Neural cell (in vitro differentiated cells): Measurements from ENCODE around the gene TRAPPC6A. TPM values are rescaled to one million over a fixed set of nuclear protein-coding genes. Genes with fewer than 3 reads are reported as not detected.

ENCODE experiments used
- H2AFZ ChIP-seq: fragments of 200-600, 300-800 bp; sonication (generic), shearing (Covaris generic); 2 replicates; pipeline ENCODE4 v1.6.0; 2014; ENCODE audit warnings: low read depth, mild to moderate bottlenecking, antibody characterized with exemption, low read length, moderate library complexity
- H3F3A ChIP-seq: fragments of 200-600 bp; shearing (Covaris generic); 2 replicates; pipeline ENCODE4 v1.6.1; 2016; ENCODE audit warnings: mild to moderate bottlenecking, moderate library complexity, mixed read lengths, antibody characterized with exemption, low read length; ENCODE audit not compliant: insufficient read depth, poor library complexity, severe bottlenecking
- H3K27ac ChIP-seq: fragments of 200-600, 300-800 bp; sonication (generic), shearing (Covaris generic); 2 replicates; pipeline ENCODE4 v1.5.1; 2014; ENCODE audit warnings: mild to moderate bottlenecking, low read length, moderate library complexity
- H3K27me3 ChIP-seq: fragments of 300-800, 200-600 bp; sonication (generic), shearing (Covaris generic); 2 replicates; pipeline ENCODE4 v1.6.0; 2014; ENCODE audit warnings: mild to moderate bottlenecking, low read depth, low read length, moderate library complexity; ENCODE audit not compliant: insufficient read depth
- H3K36me3 ChIP-seq: fragments of 300-800, 200-600 bp; sonication (generic), shearing (Covaris generic); 2 replicates; pipeline ENCODE4 v1.5.1; 2014; ENCODE audit warnings: mild to moderate bottlenecking, antibody characterized with exemption, low read length, moderate library complexity; ENCODE audit not compliant: insufficient read depth
- H3K4me2 ChIP-seq: fragments of 300-800, 200-600 bp; sonication (generic), shearing (Covaris generic); 2 replicates; pipeline ENCODE4 v1.6.0; 2014; ENCODE audit warnings: mild to moderate bottlenecking, low read length
- H3K4me3 ChIP-seq: fragments of 300-800, 200-600 bp; sonication (generic), shearing (Covaris generic); 2 replicates; pipeline ENCODE4 v1.5.1; 2014; ENCODE audit warnings: mild to moderate bottlenecking, low read length, moderate library complexity
- H3K79me2 ChIP-seq: fragments of 200-600 bp; shearing (Covaris generic); replicated peaks from 2 replicates; pipeline ENCODE4 v1.6.0; 2014; ENCODE audit warnings: mild to moderate bottlenecking, low read length, moderate library complexity; ENCODE audit not compliant: insufficient read depth
- H3K9ac ChIP-seq: fragments of 300-800, 200-600 bp; sonication (generic), shearing (Covaris generic); 2 replicates; pipeline ENCODE4 v1.6.1; 2016; ENCODE audit warnings: mild to moderate bottlenecking, low read length, mixed read lengths
- H3K9me2 ChIP-seq: fragments of 200-600 bp; shearing (Covaris generic); 2 replicates; pipeline ENCODE4 v1.6.1; 2016; ENCODE audit warnings: mild to moderate bottlenecking, low read length, mixed read lengths; ENCODE audit not compliant: insufficient read depth
- H3K9me3 ChIP-seq: fragments of 200-600, 300-800 bp; sonication (generic), shearing (Covaris generic); 2 replicates; pipeline ENCODE4 v1.6.1; 2016; ENCODE audit warnings: mild to moderate bottlenecking, mixed run types, low read length, moderate library complexity, mixed read lengths
- H4K20me1 ChIP-seq: fragments of 200-600 bp; shearing (Covaris generic); 2 replicates; pipeline ENCODE4 v1.6.1; 2016; ENCODE audit warnings: mild to moderate bottlenecking, mixed run types; ENCODE audit not compliant: insufficient read depth
- CTCF ChIP-seq: fragments of 450-650 bp; IDR thresholded peaks from 2 replicates; pipeline ENCODE4 v1.5.1; 2014; ENCODE audit warnings: antibody characterized with exemption, mild to moderate bottlenecking, moderate library complexity; ENCODE audit not compliant: poor library complexity, severe bottlenecking
- EP300 ChIP-seq: fragments of 450-650 bp; conservative IDR thresholded peaks from 2 replicates; pipeline ENCODE4 v1.6.1; 2014; ENCODE audit warnings: antibody characterized with exemption, mild to moderate bottlenecking, moderate library complexity; ENCODE audit not compliant: poor library complexity, severe bottlenecking
- EZH2 ChIP-seq: fragments of 200-600, 300-800 bp; shearing (Covaris generic), sonication (generic); IDR thresholded peaks from 2 replicates; pipeline ENCODE4 v1.6.1; 2014; ENCODE audit warnings: antibody characterized with exemption, low read length, borderline replicate concordance, mild to moderate bottlenecking; ENCODE audit not compliant: insufficient read depth, poor library complexity, severe bottlenecking
- MXI1 ChIP-seq: fragments of 450-650 bp; conservative IDR thresholded peaks from 2 replicates; pipeline ENCODE4 v1.6.1; 2014; ENCODE audit warnings: antibody characterized with exemption, mild to moderate bottlenecking; ENCODE audit not compliant: poor library complexity, severe bottlenecking
- POLR2AphosphoS5 ChIP-seq: IDR thresholded peaks from 2 replicates; pipeline ENCODE4 v1.6.1; 2012
- RAD21 ChIP-seq: fragments of 450-650 bp; conservative IDR thresholded peaks from 2 replicates; pipeline ENCODE4 v1.6.1; 2014; ENCODE audit warnings: antibody characterized with exemption, mild to moderate bottlenecking, moderate library complexity
- REST ChIP-seq: IDR thresholded peaks from 2 replicates; pipeline ENCODE4 v1.6.1; 2012; ENCODE audit warnings: borderline replicate concordance
- SMC3 ChIP-seq: fragments of 450-650 bp; conservative IDR thresholded peaks from 2 replicates; pipeline ENCODE4 v1.6.1; 2014; ENCODE audit warnings: antibody characterized with exemption, mild to moderate bottlenecking, moderate library complexity; ENCODE audit not compliant: poor library complexity
- TAF1 ChIP-seq: IDR thresholded peaks from 2 replicates; pipeline ENCODE4 v1.6.1; 2012; ENCODE audit warnings: low read depth
- polyA plus RNA-seq: library from polyadenylated mRNA; depleted of rRNA; stranded (reverse); fragments of >200 nt; gene quantifications from 2 replicates; pipeline ENCODE4 v1.2.3, GENCODE V29; 2014

TRAPPC6A gene
- polyA plus RNA-seq, 1 donor from 2014 or later = 48.5 TPM

- peaks cover 68% of the 10 kb centered on the region for H3K27me3 ChIP-seq
- peak overlapping the region; percentile 53 for H3K4me3 ChIP-seq
- H3F3A ChIP-seq = no peaks in the 10 kb centered on the region
- TF ChIP-seq REST (no peak), TAF1 (no peak), CTCF (no peak), POLR2AphosphoS5 (no peak), RAD21 (no peak), SMC3 (no peak), EZH2 (no peak), EP300 (no peak), MXI1 (no peak)
- H2AFZ ChIP-seq = no peak overlapping the region
- no peak overlapping the region for H3K9ac ChIP-seq
- H3K9me2 ChIP-seq = no peaks in the 10 kb centered on the region
- H3K79me2 ChIP-seq = no peaks in the 10 kb centered on the region
- H4K20me1 ChIP-seq = no peaks in the 10 kb centered on the region
- H3K9me3 ChIP-seq = no peaks in the 10 kb centered on the region
- H3K27ac ChIP-seq = no peak overlapping the region
- no peaks in the 10 kb centered on the region for H3K36me3 ChIP-seq
- H3K4me2 ChIP-seq = no peak overlapping the region
These were observed 39.3 kb upstream of the TRAPPC6A start for GRCh38 chr19:45217193-45217956.

GRCh38 chr19:45216667-45217066 is 38.6 kb upstream of the TRAPPC6A start:
- H3F3A ChIP-seq = no peaks in the 10 kb centered on the region
- H3K27me3 ChIP-seq = peaks cover 68% of the 10 kb centered on the region
- TF ChIP-seq SMC3 (no peak), CTCF (no peak), EZH2 (no peak), POLR2AphosphoS5 (no peak), EP300 (no peak), REST (no peak), MXI1 (no peak), RAD21 (no peak), TAF1 (no peak)
- no peak overlapping the region for H3K4me3 ChIP-seq
- no peaks in the 10 kb centered on the region for H4K20me1 ChIP-seq
- H3K9ac ChIP-seq = no peak overlapping the region
- no peaks in the 10 kb centered on the region for H3K36me3 ChIP-seq
- no peaks in the 10 kb centered on the region for H3K9me2 ChIP-seq
- H3K27ac ChIP-seq = no peak overlapping the region
- H3K79me2 ChIP-seq = no peaks in the 10 kb centered on the region
- H2AFZ ChIP-seq = no peak overlapping the region
- no peak overlapping the region for H3K4me2 ChIP-seq
- H3K9me3 ChIP-seq = no peaks in the 10 kb centered on the region
